Measurements from ENCODE around the gene ARID4B. TPM values are rescaled to one million over a fixed set of nuclear protein-coding genes. Genes with fewer than 3 reads are reported as not detected.

The ARID4B gene
- total RNA-seq, 1 experiment from 2014 or later, result 28.3 TPM

- H3K27me3 ChIP-seq (ENCODE audit: insufficient read depth, low read length), result no peaks in the 10 kb centered on the region
- no peak overlapping the region for H2AFZ ChIP-seq (ENCODE audit: low read depth, low read length, poor library complexity, severe bottlenecking)
- ChIA-PET CTCF (interaction anchor here (1.1 kb wide), 1 partner anchor 14 kb away, joined by 3 read pairs; no protein-coding TSS in a partner anchor), RAD21 (ENCODE audit: low non-redundant PET in 1 of 2, low total read pairs in 2 of 2, uncharacterized antibody in 2 of 2, unreplicated experiment in 2 of 2) (no interaction called here), POLR2A (no interaction called here)
- no TSS peak for BruUV-seq (replicated peaks)
- no peak for TF ChIP-seq POLR2AphosphoS5 (IDR thresholded peaks at IDR 0.05; ENCODE audit: low read depth, low read length)
- TF ChIP-seq FOSL1 (IDR thresholded peaks at IDR 0.05; ENCODE audit: low read depth), result no peak
- TF ChIP-seq CBX3 (IDR thresholded peaks at IDR 0.05; ENCODE audit: low read depth), result no peak
- TF ChIP-seq EZH2 (IDR thresholded peaks at IDR 0.05), result no peak
- TF ChIP-seq, protein P1, sequence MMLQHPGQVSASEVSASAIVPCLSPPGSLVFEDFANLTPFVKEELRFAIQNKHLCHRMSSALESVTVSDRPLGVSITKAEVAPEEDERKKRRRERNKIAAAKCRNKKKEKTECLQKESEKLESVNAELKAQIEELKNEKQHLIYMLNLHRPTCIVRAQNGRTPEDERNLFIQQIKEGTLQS (IDR thresholded peaks at IDR 0.05), result no peak
- no peak for TF ChIP-seq CTCF (IDR thresholded peaks at IDR 0.05 in 2 of 3, conservative IDR thresholded peaks at IDR 0.05 in 1 of 3; ENCODE audit: borderline replicate concordance in 1 of 3, insufficient read depth in 1 of 3, low read depth in 2 of 3, low read length in 2 of 3)
- TF ChIP-seq ZNF274 (IDR thresholded peaks at IDR 0.05; ENCODE audit: low read depth, low read length), result no peak
- TF ChIP-seq CEBPB (IDR thresholded peaks at IDR 0.05; ENCODE audit: low read depth), result no peak
- no peak for TF ChIP-seq POLR2A (IDR thresholded peaks at IDR 0.05; ENCODE audit: borderline replicate concordance, extremely low read depth, insufficient read depth, insufficient read length)
- TF ChIP-seq SP1 (IDR thresholded peaks at IDR 0.05; ENCODE audit: low read depth), result no peak
- TF ChIP-seq EGR1 (IDR thresholded peaks at IDR 0.05; ENCODE audit: low read depth), result no peak
- TF ChIP-seq SIN3A (IDR thresholded peaks at IDR 0.05; ENCODE audit: low read depth), result no peak
- TF ChIP-seq EZH2phosphoT487 (IDR thresholded peaks at IDR 0.05; ENCODE audit: borderline replicate concordance), result no peak
- intact Hi-C loops (cut with micrococcal nuclease), result no loop called here
- no peaks in the 10 kb centered on the region for H3K4me1 ChIP-seq (ENCODE audit: control insufficient read depth in 1 of 2, insufficient read depth in 2 of 2, low read length in 2 of 2)
- H3K9ac ChIP-seq (ENCODE audit: low read length), result no peak overlapping the region
- no peaks in the 10 kb centered on the region for H3K9me3 ChIP-seq (ENCODE audit: control insufficient read depth in 1 of 2, insufficient read depth in 1 of 2, low read depth in 1 of 2, low read length in 2 of 2)
- H3K27ac ChIP-seq (ENCODE audit: low read depth, low read length), result no peak overlapping the region
- DNase-seq (ENCODE audit: low read depth, low spot score) (no peak), ATAC-seq (no peak)
- no peaks in the 10 kb centered on the region for H3K9me2 ChIP-seq (ENCODE audit: insufficient read depth)
- H3K4me3 ChIP-seq (replicated peaks in 1 of 2; ENCODE audit: low read depth in 1 of 2, low read length in 2 of 2), result no peak overlapping the region
- no peaks in the 10 kb centered on the region for H4K20me1 ChIP-seq (ENCODE audit: insufficient read depth)
- H3K79me2 ChIP-seq (ENCODE audit: insufficient read depth, low read length), result no peaks in the 10 kb centered on the region
- peaks cover 3 to 5% of the 10 kb centered on the region in 2 experiments; a peak in 2 of 4 replicates for H3K36me3 ChIP-seq (ENCODE audit: control insufficient read depth in 1 of 2, insufficient read depth in 2 of 2, low read length in 2 of 2)
- no peak overlapping the region for H3K4me2 ChIP-seq (ENCODE audit: low read length)
These were observed 88.1 kb downstream of the ARID4B start for GRCh38 chr1:235239851-235240250.
